ENCODE results near the gene ZNG1F.
"Not testable (repeated sequence)": the region's sequence is repeated elsewhere in the genome, so short reads cannot be mapped to it uniquely, and the experiment has no call there.

Gene ZNG1F

DNA sequence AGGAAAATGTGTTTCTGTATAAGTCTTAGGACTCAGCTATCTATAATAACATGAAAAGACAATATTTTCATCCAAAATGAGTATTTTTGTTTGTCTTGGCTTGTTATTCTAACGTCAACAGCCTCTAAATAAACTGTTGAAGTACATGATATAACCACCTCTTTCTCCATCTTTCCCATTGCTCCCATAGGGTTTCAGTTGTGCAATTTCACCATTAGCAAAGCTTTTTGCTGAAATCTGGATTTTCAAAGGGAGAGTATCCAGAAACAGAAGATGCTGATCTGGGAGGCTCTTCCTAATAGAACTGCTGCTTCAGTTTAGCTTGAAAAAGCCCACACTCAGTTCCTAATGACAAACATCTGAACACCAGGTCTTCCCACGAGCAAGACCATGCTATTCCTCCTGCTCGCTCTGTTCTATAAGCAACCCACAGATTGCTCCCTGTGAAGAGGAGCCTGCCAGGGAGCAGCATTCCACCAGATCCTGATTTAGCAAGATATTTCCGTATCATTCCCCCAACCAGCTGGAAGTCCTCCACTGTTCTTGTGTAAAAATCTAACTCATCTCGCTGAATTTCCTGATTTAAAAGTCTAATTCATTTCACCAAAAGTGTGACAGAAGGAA lies 101.8 kb downstream of the ZNG1F start:
- in situ Hi-C loops (cut with MboI; ENCODE audit: low sequenced_read_pairs), result not testable (repeated sequence)

DNA sequence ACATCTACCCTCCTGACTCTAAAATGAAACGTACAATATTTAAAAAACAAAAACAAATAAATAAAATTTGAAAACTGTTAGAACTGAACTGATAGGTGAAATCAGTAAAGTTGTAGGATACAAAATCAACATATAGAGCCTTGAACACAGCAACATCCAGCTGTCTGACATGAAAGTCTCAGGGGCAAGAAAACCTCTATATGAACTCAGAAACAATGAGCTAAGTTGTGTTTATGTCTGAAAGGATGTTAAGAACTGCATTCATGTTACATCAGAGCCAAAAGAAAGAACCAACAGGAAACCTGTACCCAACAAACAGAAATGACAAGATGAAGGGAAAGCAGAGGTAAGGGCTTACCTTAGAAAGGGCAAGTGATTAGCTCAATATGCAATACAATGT lies 102.4 kb downstream of the ZNG1F start:
- in situ Hi-C loops (cut with MboI; ENCODE audit: low sequenced_read_pairs), result not testable (repeated sequence)

DNA sequence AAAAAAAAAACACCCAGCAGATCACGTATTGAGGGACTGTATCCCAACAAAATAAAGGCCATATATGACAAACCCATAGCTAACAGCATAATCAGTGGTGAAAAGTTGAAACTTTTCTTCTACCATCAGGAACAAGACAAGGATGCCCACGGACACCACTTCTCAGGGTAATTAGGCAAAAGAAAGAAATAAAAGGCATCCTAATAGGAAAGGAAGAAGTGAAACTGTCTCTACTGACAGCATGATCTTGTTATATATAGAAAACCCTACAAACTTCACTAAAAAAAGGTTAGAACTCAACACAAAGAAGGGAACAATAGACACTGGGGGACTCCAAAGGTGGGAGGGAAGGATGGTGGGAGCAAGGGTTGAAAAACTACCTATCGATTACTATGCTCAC lies 102.9 kb downstream of the ZNG1F start:
- in situ Hi-C loops (cut with MboI; ENCODE audit: low sequenced_read_pairs), result not testable (repeated sequence)

DNA sequence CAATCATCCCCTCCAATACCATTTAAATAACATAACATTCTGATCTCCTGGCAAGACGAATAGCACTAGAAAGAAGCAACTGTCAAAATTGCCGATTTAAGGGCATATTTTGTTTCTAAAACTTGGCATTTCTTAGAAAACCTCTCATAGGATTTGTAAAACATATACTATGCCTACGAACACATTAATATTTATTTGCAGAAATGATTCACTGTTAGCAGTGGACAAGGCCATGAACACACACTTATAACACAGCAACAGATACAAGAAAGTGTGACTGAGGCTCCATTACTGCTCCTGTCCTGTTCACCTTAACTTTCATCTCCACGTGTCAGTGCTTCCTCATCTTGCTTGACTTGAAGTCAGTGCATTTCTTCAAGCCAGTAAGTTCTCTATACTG lies 106.8 kb downstream of the ZNG1F start:
- in situ Hi-C loops (cut with MboI; ENCODE audit: low sequenced_read_pairs), result not testable (repeated sequence)
